Loucy (cell line): ENCODE measurements around the gene TET2.

Experiments
- H2AFZ ChIP-seq: fragments of 200-600 bp; sonication (generic); 2 replicates; pipeline ENCODE4 v1.6.0; 2016; ENCODE audit warnings: antibody characterized with exemption, mild to moderate bottlenecking, low read length, moderate library complexity
- H3F3A ChIP-seq: fragments of 200-600 bp; 2 replicates; pipeline ENCODE4 v1.6.0; 2016; ENCODE audit warnings: antibody characterized with exemption, low read depth, mild to moderate bottlenecking
- H3K27me3 ChIP-seq: fragments of 200-600 bp; sonication (generic); 2 replicates; pipeline ENCODE4 v1.6.1; 2014; ENCODE audit warnings: low read length, mild to moderate bottlenecking; ENCODE audit not compliant: insufficient read depth, poor library complexity, severe bottlenecking
- H3K36me3 ChIP-seq: fragments of 200-600 bp; sonication (generic); 2 replicates; pipeline ENCODE4 v1.6.1; 2016; ENCODE audit warnings: low read length; ENCODE audit not compliant: insufficient read depth
- H3K4me1 ChIP-seq: fragments of 200-600 bp; sonication (generic); 2 replicates; pipeline ENCODE4 v1.5.1; 2014; ENCODE audit warnings: low read length, mild to moderate bottlenecking; ENCODE audit not compliant: insufficient read depth, poor library complexity, severe bottlenecking
- H3K4me2 ChIP-seq: fragments of 200-600 bp; sonication (generic); 2 replicates; pipeline ENCODE4 v1.6.0; 2014; ENCODE audit warnings: antibody characterized with exemption, low read length, low read depth, mild to moderate bottlenecking; ENCODE audit not compliant: poor library complexity, severe bottlenecking
- H3K4me3 ChIP-seq: fragments of 200-600 bp; sonication (generic); 2 replicates; pipeline ENCODE4 v1.5.1; 2014; ENCODE audit warnings: low read length, mild to moderate bottlenecking, mixed read lengths; ENCODE audit not compliant: poor library complexity, severe bottlenecking
- H3K79me2 ChIP-seq: fragments of 200-600 bp; sonication (generic); 2 replicates; pipeline ENCODE4 v1.6.1; 2014; ENCODE audit warnings: low read length; ENCODE audit not compliant: insufficient read depth
- H3K9ac ChIP-seq: fragments of 200-600 bp; sonication (generic); 2 replicates; pipeline ENCODE4 v1.6.0; 2014; ENCODE audit warnings: mild to moderate bottlenecking, low read depth, low read length, moderate library complexity; ENCODE audit not compliant: poor library complexity, severe bottlenecking
- H3K9me2 ChIP-seq: fragments of 200-600 bp; sonication (generic); replicated peaks from 2 replicates; pipeline ENCODE4 v1.6.1; 2016; ENCODE audit warnings: low read depth, low read length, mixed read lengths
- H3K9me3 ChIP-seq: fragments of 200-600 bp; sonication (generic); 2 replicates; pipeline ENCODE4 v1.6.1; 2014; ENCODE audit warnings: mild to moderate bottlenecking, antibody characterized with exemption, low read length, low read depth; ENCODE audit not compliant: insufficient read depth
- H4K20me1 ChIP-seq: fragments of 200-600 bp; sonication (generic); 2 replicates; pipeline ENCODE4 v1.6.0; 2014; ENCODE audit warnings: antibody characterized with exemption, low read length, mild to moderate bottlenecking; ENCODE audit not compliant: insufficient read depth, poor library complexity, severe bottlenecking
- CTCF ChIP-seq: fragments of 200-600 bp; sonication (generic); conservative IDR thresholded peaks from 2 replicates; pipeline ENCODE4 v1.5.1; 2014; ENCODE audit warnings: mild to moderate bottlenecking, antibody characterized with exemption, low read length
- EZH2phosphoT487 ChIP-seq: fragments of 200-600 bp; IDR thresholded peaks from 2 replicates; pipeline ENCODE4 v1.6.1; 2018; ENCODE audit warnings: antibody characterized with exemption, mild to moderate bottlenecking, moderate library complexity, borderline replicate concordance

TET2 gene

GRCh38 chr4:105236916-105237311 is 90.2 kb downstream of the TET2 start:
- H3K4me1 ChIP-seq = no peaks in the 10 kb centered on the region
- no peaks in the 10 kb centered on the region for H3K79me2 ChIP-seq
- no peak overlapping the region for H3K4me2 ChIP-seq
- no peaks in the 10 kb centered on the region for H3K9me3 ChIP-seq
- H3K27me3 ChIP-seq = no peaks in the 10 kb centered on the region
- no peaks in the 10 kb centered on the region for H3K9me2 ChIP-seq
- H3K4me3 ChIP-seq = no peak overlapping the region
- H3K36me3 ChIP-seq = no peaks in the 10 kb centered on the region
- no peaks in the 10 kb centered on the region for H3F3A ChIP-seq
- no peaks in the 10 kb centered on the region for H4K20me1 ChIP-seq
- H2AFZ ChIP-seq = no peak overlapping the region
- no peak overlapping the region for H3K9ac ChIP-seq
- no peak for TF ChIP-seq EZH2phosphoT487
- no peak for TF ChIP-seq CTCF

GRCh38 chr4:105240037-105240436 is 93.4 kb downstream of the TET2 start:
- H3K9me2 ChIP-seq = no peaks in the 10 kb centered on the region
- H3K4me3 ChIP-seq = no peak overlapping the region
- no peaks in the 10 kb centered on the region for H3K27me3 ChIP-seq
- no peaks in the 10 kb centered on the region for H3K79me2 ChIP-seq
- no peak overlapping the region for H3K4me2 ChIP-seq
- no peak overlapping the region for H2AFZ ChIP-seq
- no peaks in the 10 kb centered on the region for H4K20me1 ChIP-seq
- TF ChIP-seq CTCF (no peak), EZH2phosphoT487 (no peak)
- no peaks in the 10 kb centered on the region for H3K4me1 ChIP-seq
- H3K36me3 ChIP-seq = no peaks in the 10 kb centered on the region
- H3K9ac ChIP-seq = no peak overlapping the region
- no peaks in the 10 kb centered on the region for H3K9me3 ChIP-seq
- no peaks in the 10 kb centered on the region for H3F3A ChIP-seq

DNA sequence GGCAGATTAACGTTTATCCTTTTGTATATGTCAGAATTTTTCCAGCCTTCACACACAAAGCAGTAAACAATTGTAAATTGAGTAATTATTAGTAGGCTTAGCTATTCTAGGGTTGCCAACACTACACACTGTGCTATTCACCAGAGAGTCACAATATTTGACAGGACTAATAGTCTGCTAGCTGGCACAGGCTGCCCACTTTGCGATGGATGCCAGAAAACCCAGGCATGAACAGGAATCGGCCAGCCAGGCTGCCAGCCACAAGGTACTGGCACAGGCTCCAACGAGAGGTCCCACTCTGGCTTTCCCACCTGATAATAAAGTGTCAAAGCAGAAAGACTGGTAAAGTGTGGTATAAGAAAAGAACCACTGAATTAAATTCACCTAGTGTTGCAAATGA is 94.8 kb downstream of the TET2 start:
- Histone ChIP-seq H3K79me2 (no peaks in the 10 kb centered on the region), H2AFZ (no peak overlapping the region), H3F3A (no peaks in the 10 kb centered on the region), H3K4me3 (no peak overlapping the region), H3K9me3 (no peaks in the 10 kb centered on the region), H3K9me2 (no peaks in the 10 kb centered on the region), H3K9ac (no peak overlapping the region), H3K27me3 (no peaks in the 10 kb centered on the region), H4K20me1 (no peaks in the 10 kb centered on the region), H3K4me1 (no peaks in the 10 kb centered on the region), H3K36me3 (no peaks in the 10 kb centered on the region), H3K4me2 (no peak overlapping the region)
- no peak for TF ChIP-seq EZH2phosphoT487
- no peak for TF ChIP-seq CTCF
